HG02588 (cell line): ENCODE data around the gene LHX1.

Source experiments
- ATAC-seq: cut with Tn5 transposase; IDR thresholded peaks from one replicate; pipeline ENCODE4 v1.9.1; 2021; ENCODE audit warnings: mild to moderate bottlenecking, moderate library complexity; ENCODE audit not compliant: unreplicated experiment

Gene LHX1

DNA sequence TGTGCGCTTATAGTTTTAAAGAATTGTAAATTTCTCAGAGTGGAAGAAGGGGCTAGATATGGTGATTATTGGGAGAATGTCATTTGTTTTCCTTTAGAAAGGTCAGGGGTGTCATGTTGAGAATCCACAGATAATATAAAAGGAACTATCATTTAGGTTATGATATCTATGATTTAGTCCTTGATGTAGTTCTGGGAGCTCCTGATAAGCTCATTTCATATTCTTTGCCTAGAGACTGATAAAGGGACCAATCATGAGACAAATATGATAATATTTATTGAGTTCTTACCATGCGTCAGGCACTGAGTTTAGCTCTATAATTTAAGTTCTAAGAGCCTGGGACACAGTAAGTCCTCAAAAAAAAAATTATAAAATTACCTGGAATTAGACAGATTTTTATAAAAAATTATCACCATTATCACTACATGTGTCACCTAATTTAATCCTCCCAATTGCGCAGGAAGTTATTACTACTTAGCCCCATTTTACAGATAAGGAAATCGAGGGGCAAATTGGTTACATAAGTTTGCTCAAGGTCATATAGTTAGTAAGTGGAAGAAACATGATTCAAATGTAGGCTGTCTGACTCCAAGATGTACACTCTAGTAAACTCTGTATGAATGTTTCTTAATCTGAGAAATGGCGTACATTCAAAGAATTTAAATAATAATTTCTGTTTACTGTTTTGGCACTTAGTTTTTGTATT, 14.0 kb downstream of the LHX1 start:
- no peak for ATAC-seq

DNA sequence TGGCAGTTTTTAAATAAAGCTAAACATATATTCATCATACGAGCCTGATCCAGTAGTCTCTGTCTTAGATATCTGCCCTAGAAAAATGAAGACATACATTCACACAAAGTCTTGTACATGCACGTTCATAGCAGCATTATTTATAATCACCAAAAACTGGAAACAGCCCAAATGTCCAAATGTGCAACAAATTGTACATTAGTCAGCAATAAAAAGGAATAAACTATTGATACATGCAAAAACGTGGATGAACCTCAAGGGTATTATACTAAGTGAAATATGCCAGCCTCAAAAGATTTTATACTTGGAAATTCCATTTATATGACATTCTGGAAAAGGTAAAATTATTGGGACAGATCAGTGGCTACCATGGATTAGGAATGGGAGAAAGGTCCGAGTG, 34.2 kb downstream of the LHX1 start:
- ATAC-seq: no peak

DNA sequence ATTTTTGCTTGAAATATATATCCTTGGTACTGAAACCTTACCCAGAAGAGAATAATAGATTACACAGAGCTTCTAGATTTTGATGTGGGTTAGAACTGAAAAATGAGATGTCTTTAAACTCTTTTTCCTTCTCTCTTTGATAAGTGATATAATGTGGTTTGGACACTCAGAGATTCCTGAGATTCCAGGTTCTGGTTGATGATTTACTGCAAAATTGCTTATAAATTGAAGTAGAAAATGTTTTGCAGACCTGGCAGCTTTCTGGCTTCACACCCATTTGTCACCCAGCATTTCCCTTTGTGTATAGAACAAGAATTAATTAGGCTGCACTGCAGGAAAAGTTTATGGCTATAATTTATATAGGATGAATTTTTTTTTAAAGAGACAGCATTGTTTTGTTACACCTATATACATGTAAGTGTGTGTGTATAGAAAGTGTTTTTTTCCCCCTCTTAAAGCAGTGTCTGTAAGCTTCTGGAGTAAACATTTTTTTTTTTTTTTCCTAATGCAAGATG, 35.0 kb downstream of the LHX1 start:
- no peak for ATAC-seq

DNA sequence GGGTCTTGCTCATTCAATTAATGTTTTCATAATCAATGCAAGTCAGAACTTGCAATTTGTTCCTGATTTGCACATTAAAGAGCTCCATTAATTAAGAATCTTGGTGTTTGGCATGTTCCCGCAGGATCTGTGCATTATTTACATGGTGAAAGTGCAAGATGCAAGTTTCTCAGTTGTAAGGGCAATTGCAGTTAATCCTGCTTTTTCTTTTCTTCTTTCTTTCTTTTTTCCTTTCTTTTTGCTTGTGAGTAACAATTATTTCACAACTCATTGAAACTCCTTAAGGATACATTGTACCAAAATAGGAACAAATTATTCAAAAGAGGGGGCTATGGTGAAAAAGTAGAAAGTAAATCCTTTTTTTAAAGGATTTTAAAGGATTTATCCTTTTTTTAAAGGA, 35.6 kb downstream of the LHX1 start:
- no peak for ATAC-seq

DNA sequence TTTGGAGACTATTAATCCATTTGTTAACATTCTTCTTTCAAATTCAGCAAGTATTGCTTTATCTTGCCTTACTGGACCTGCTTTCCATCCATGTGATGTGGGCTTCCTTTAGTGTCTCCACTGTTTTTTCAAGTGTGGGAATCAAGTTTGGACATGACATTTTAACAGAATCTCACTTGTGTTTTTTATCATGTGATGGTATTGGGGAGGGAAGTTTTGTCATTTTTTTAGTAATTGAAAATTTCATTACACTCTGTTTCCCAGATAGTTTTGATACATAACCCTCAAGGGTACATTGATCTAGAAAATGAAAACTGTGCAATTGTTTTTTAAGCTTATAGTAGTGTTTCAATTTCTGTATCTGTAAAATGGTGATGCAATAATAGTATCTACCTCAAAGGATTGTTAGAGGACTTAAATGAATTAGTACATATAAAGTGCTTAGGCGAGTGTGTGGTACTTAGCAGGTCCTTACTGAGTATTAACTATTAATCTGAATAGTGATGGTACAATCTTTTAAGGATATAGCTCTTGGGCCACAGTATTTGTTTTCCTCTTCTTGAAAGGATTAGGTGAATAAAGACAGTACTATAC, 38.7 kb downstream of the LHX1 start:
- no peak for ATAC-seq

DNA sequence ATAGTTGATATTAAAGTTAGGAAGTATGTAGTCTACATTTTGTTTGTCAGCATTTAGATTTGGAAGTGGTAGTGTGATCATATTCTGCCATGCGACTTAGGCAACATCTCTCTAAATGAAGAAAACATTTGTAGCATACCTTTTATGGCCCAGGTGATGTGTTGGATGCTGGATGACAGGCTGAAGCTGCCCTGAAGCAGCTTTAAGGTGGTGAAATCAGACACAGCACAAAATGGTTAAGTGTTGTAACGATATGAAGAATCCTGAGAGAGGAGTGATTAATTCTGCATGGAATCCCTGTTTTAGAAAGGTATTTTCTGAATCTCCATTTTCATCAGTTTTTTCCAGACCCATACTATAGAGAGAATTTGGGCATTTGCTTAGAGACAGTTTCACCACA, 39.8 kb downstream of the LHX1 start:
- no peak for ATAC-seq

DNA sequence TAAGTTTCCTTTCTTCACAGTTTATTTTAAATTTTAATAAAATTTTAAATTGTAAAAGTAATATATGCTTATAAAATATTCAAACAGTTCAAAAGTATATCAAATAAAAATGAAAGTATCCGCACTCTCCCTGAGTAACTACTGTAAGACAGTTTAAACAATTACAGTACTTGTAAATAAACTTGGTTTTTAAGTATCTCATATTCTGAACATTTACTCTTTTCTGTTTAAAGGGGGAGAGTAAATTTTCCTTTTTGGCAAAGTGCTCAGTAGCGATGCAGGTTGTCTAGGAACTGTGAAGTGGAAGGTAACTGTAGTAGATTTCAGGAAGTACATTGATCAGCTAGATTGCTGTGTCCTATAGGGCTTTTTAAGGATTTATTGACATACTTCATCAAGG, 40.3 kb downstream of the LHX1 start:
- ATAC-seq: no peak

DNA sequence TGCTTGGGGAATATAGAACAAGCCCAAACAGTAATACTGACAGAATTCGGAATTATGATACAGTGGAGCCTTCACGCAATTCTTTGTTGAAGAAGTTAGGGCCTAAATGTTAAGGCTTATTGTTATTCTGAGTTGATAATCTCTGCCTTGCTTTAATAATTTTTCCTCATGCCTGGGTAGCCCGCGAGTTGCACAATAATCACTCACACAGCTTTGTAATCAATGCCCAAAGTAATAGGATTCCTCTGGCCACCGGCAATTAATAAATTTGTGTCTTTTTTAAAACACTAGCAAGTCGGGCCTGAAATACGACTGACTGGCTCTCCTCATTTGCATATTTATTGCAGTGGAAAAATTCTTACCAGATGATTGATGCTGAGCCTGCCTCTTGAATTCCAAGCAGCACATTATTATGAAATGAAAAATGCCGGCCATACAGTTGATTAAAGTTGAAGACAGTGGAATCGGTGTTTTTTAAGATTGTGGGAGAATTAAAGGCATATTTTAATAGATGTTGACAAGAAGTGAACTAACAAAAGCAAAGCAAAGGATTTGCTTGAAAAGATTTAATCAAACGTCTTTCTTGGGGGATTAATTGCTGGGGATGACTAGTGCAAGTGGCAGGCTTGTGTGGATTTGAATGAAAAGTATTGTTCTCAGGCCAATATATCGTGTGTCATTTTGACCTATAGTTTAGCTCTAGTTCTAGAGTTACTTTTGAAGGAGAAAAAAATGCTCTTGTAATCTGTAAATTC, 41.7 kb downstream of the LHX1 start:
- no peak for ATAC-seq

DNA sequence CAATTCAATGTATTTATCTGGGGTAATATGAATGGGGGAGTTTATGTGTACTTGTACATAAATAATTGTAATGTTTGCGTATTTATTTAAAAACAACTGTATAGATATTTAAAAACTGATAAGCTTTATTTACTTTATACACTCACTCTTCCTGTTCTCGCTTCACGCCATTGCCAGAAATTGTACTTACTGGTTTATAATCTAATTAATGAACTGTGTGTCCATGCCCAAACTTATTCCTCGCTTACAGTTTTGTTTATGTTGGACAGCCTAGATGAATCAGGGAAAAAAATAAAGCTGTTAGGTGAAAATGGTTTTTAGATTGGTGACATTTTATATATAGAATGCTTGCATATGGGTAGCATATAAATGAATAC, 42.3 kb downstream of the LHX1 start:
- ATAC-seq: no peak

DNA sequence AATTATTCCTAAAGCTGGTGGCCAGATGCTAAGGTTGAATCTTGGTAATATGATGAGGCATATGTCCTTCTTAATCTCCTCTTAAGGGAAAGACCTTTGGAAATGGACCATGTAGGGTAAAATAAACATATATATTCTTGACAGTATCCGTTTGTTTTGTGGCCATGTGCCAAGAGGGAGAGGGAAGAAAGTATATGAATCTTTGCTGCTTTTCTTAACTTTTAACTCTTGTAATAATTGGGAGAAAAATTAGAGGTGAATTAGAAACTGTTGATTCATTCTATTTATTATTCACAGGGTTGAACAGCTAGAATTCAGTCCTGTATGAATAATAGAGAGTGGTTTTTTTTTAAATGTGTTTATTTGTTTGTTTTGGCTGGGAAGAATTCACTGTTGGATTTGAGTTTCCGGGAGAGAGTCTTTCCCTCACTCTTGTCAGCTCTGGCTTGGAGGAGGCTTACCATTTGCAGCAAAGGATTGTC, 43.0 kb downstream of the LHX1 start:
- ATAC-seq: no peak

DNA sequence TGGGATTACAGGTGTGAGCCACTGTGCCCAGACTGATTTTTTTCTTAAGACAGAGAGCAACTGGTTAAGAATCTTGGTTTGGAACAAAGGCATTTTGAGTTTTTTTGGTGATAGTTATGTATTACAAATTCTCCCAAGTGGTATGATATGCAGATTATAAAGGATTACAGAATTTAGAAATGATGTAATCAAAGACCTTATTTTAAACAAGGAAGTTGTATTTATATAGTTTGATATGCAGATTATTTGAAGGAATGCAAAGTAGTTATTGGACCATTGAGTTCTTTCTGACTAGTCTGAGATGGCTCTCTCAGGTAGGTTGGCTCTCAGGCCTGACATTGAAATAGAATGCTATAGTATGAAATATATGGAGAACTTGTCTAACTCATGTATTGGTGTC, 46.3 kb downstream of the LHX1 start:
- ATAC-seq: no peak

DNA sequence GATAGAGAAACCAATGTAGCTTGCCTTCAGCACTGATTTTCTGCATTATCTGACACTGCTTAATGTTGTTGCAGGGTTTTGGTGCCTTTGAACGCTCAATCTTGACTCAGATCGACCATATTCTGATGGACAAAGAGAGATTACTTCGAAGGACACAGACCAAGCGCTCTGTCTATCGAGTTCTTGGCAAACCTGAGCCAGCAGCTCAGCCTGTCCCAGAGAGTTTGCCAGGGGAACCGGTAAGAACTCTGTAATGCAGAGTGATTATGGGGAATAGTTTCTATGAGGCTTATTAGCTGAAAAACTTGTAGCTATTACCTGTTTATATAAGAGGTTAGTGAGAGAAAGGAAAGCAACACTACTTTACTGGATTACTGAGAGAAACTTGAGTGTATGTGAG, 51.9 kb downstream of the LHX1 start:
- ATAC-seq: no peak

DNA sequence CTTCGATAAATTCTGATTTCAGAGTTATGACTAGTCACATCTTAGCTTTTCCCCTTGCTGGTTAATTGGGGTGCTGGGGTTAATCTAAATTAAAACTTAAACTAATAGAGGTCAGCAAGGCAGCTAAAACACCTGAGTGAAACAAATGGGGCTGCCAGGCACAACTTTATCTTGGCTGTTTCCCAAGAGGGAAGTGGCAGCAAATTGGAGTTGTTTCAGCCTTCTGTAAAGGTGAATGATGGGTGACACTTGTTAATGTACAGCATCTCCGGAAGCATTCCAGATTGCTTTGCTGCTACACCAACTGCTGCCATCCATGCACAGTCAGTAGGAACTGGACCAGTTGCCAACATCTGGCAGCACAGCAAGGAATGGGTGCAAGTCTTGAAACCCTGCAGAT, 55.4 kb downstream of the LHX1 start:
- ATAC-seq: no peak

DNA sequence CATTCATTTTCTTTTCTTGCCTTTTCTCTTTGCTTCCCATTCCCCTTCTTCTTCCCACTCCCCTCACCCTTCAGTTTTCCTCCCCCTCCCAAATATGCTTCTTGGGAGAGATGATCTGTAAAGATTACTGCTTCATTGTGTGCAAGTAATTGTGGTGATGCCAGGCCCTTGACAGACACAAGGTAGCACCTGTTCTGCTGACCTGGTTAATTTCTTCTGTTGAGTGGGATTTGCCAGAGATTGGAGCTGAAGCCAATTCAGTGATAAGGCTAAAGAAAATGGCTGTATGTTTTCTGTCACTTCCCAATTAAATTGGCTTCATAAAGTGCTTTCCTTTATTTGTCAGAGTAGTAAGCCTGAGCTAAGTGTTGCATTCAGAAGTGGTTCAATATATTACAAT, 56.0 kb downstream of the LHX1 start:
- no peak for ATAC-seq
